G401 (cell line): Measurements from ENCODE around the gene TRIB2. TPM values are rescaled to one million over a fixed set of nuclear protein-coding genes. Genes with fewer than 3 reads are reported as not detected.
A peak's percentile ranks its signal among the peaks of the same experiment; 100 is the strongest.

ENCODE experiments used
- DNase-seq: peaks from one replicate; pipeline ENCODE4 v3.0.0-alpha.2; 2015; ENCODE audit warnings: low spot score
- in situ Hi-C: cut with HindIII; loops from 2 replicates; pipeline ENCODE4 v1.10.0; 2016; ENCODE audit warnings: low sequenced_read_pairs, mixed read lengths
- total RNA-seq: library from RNA; depleted of rRNA; stranded (reverse); fragments of >200 nt; shearing (Covaris generic); gene quantifications from 2 replicates; pipeline ENCODE4 v1.2.3, GENCODE V29; 2014

The TRIB2 gene
- total RNA-seq, 1 experiment from 2014 or later, result 5.4 TPM

DNA sequence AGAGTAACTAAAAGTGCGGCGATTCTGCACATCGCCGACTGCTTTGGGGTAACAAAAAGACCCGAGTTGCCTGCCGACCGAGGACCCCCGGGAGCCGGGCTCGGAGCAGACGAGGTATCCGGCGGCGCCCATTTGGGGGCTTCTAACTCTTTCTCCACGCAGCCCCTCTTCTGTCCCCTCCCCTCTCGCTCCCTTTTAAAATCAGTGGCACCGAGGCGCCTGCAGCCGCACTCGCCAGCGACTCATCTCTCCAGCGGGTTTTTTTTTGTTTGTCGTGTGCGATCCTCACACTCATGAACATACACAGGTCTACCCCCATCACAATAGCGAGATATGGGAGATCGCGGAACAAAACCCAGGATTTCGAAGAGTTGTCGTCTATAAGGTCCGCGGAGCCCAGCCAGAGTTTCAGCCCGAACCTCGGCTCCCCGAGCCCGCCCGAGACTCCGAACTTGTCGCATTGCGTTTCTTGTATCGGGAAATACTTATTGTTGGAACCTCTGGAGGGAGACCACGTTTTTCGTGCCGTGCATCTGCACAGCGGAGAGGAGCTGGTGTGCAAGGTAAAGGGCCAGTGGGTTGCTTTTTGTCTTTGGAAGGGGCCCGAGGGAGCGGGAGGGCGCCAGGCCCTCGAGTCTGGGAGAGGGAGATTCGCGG is 1.4 kb downstream of the TRIB2 start:
- peak; percentile 42 for DNase-seq
- in situ Hi-C loops, result no loop called here

GRCh38 chr2:12718711-12719399 is 2.1 kb downstream of the TRIB2 start:
- DNase-seq, result no peak
- in situ Hi-C loops, result no loop called here

- DNase-seq, result peak; percentile 48
- in situ Hi-C loops, result no loop called here
Measured at GRCh38 chr2:12719400-12720277, 2.9 kb downstream of the TRIB2 start.

GRCh38 chr2:12720278-12720620 is 3.5 kb downstream of the TRIB2 start:
- in situ Hi-C loops, result no loop called here
- DNase-seq, result no peak

- DNase-seq, result no peak
- in situ Hi-C loops, result no loop called here
Measured at GRCh38 chr2:12720754-12721378, 4.1 kb downstream of the TRIB2 start.

- in situ Hi-C loops, result no loop called here
- DNase-seq, result no peak
Measured at GRCh38 chr2:12721566-12722446, 5.1 kb downstream of the TRIB2 start.

- DNase-seq, result no peak
- in situ Hi-C loops, result no loop called here
Measured at GRCh38 chr2:12722447-12723316, 5.9 kb downstream of the TRIB2 start.

GRCh38 chr2:12723736-12724463 is 7.2 kb downstream of the TRIB2 start:
- in situ Hi-C loops, result no loop called here
- no peak for DNase-seq

- no peak for DNase-seq
- in situ Hi-C loops, result no loop called here
Measured at GRCh38 chr2:12725233-12726187, 8.8 kb downstream of the TRIB2 start.

- in situ Hi-C loops, result no loop called here
- DNase-seq, result no peak
Measured at GRCh38 chr2:12726271-12726670, 9.5 kb downstream of the TRIB2 start.

- in situ Hi-C loops, result no loop called here
Measured at GRCh38 chr2:12727065-12727464, 10.3 kb downstream of the TRIB2 start.

GRCh38 chr2:12727641-12728040 is 10.9 kb downstream of the TRIB2 start:
- DNase-seq, result no peak
- in situ Hi-C loops, result no loop called here

More at GRCh38 chr2:12727065-12727464, 10.3 kb downstream of the TRIB2 start:
- no peak for DNase-seq

- no peak for DNase-seq
- in situ Hi-C loops, result no loop called here
Measured at GRCh38 chr2:12728221-12728777, 11.6 kb downstream of the TRIB2 start.

DNA sequence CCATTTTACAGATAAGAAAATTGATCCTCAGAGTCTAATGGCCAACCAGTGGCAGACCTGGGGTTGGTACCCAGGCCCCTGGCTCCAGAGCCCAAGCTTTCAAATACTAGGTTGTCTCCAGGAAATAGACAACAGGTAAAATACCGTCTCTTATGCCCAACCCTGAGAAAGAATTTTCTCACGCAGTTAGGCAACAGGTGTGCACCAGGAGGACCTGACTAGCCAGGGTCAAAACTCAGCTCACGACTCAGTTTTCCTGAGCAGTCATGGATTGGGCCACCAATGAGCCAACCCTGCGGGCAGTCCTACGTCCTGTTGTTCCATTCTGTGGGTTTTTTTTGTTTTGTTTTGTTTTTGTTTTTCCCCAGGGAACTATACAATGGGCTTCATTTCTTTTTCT is 13.5 kb downstream of the TRIB2 start:
- DNase-seq, result no peak
- in situ Hi-C loops, result no loop called here

- in situ Hi-C loops, result no loop called here
- DNase-seq, result no peak
Measured at GRCh38 chr2:12731701-12732280, 15.1 kb downstream of the TRIB2 start.

DNA sequence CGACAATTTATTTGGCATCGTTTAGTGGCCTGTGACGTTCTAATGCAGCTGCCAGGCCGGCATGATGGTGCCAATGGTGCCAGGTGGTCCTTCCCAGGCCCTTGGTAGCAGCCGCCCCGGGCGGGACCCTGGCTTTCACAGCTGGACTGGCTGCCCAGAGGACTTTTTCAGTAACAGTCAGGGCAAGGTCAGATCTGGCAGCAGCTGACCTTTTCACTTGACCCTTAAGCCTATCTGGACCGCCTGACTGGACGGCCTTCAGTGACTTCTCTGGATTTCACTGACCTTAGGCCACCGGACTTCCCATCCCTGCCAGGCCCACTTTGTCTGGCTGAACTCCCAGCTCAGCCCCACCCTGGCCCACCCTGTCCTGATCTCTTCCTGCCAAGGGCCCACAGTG is 15.9 kb downstream of the TRIB2 start:
- DNase-seq, result no peak
- in situ Hi-C loops, result no loop called here
